ENCODE measurements around the gene ZNF600.
"Not testable (repeated sequence)": the region's sequence is repeated elsewhere in the genome, so short reads cannot be mapped to it uniquely, and the experiment has no call there.

Gene ZNF600
- 33.7 to 35.6 reads per million in 2 donors for total RNA-seq

GRCh38 chr19:52786464-52787354, at the start of gene ZNF600:
Gene ZNF600, minus strand, starts transcription at chr19:52786791. Its CDS starts 7,903 bp downstream, at chr19:52778888.
- DNase-seq: peak; percentile 42 to 79 (median 70)

- not testable (repeated sequence) for DNase-seq
Measured at GRCh38 chr19:52834289-52834688, 47.7 kb upstream of the ZNF600 start.

GRCh38 chr19:52833541-52833940, 47.0 kb upstream of the ZNF600 start:
- DNase-seq: peak in 1 of 5 experiments; percentile 24

GRCh38 chr19:52829866-52830265, 43.3 kb upstream of the ZNF600 start:
- DNase-seq: not testable (repeated sequence)

GRCh38 chr19:52825765-52826164, 39.2 kb upstream of the ZNF600 start:
- DNase-seq: no peak

- DNase-seq: no peak
Measured at GRCh38 chr19:52823676-52824075, 37.1 kb upstream of the ZNF600 start.

- peak in 4 of 5 experiments; percentile 28 to 72 (median 46) for DNase-seq
Measured at GRCh38 chr19:52821204-52821960, 34.8 kb upstream of the ZNF600 start, which contains the start of gene ZNF28. Gene ZNF28, minus strand, starts transcription at chr19:52821633. Its CDS starts 3,675 bp downstream, at chr19:52817958.

GRCh38 chr19:52820472-52821203, 34.0 kb upstream of the ZNF600 start:
- peak in 1 of 5 experiments; percentile 49 for DNase-seq

- no peak for DNase-seq
Measured at GRCh38 chr19:52809801-52810200, 23.2 kb upstream of the ZNF600 start.

GRCh38 chr19:52799950-52800640, 13.5 kb upstream of the ZNF600 start:
- DNase-seq: not testable (repeated sequence)

- DNase-seq: no peak
Measured at GRCh38 chr19:52789440-52789839, 2.8 kb upstream of the ZNF600 start.

GRCh38 chr19:52786078-52786463, 520 bp downstream of the ZNF600 start:
- DNase-seq: no peak

- DNase-seq: no peak
Measured at GRCh38 chr19:52785506-52785905, 1.1 kb downstream of the ZNF600 start.

GRCh38 chr19:52782864-52783263, 3.7 kb downstream of the ZNF600 start:
- not testable (repeated sequence) for DNase-seq

- peak in 2 of 5 experiments; percentile 17 to 67 for DNase-seq
Measured at GRCh38 chr19:52778811-52779210, 7.8 kb downstream of the ZNF600 start.

- not testable (repeated sequence) for DNase-seq
Measured at GRCh38 chr19:52756447-52756846, 30.1 kb downstream of the ZNF600 start.

- DNase-seq: no peak
Measured at GRCh38 chr19:52749780-52750179, 36.8 kb downstream of the ZNF600 start.

- peak in 2 of 5 experiments; percentile 19 to 24 for DNase-seq
Measured at GRCh38 chr19:52748336-52748950, 38.1 kb downstream of the ZNF600 start.

- DNase-seq: peak in 1 of 5 experiments; percentile 48
Measured at GRCh38 chr19:52745919-52746318, 40.7 kb downstream of the ZNF600 start.

GRCh38 chr19:52743091-52743490, 43.5 kb downstream of the ZNF600 start:
- no peak for DNase-seq

GRCh38 chr19:52742516-52742915, 44.1 kb downstream of the ZNF600 start:
- peak in 2 of 5 experiments; percentile 29 to 45 for DNase-seq

Data from T-helper 2 cell (primary cell).